Progenitor cell of endocrine pancreas (in vitro differentiated cells): ENCODE results near the gene PDCL3. TPM values are rescaled to one million over a fixed set of nuclear protein-coding genes. Genes with fewer than 3 reads are reported as not detected.

Source experiments
- DNase-seq: peaks from one replicate; pipeline ENCODE4 v3.0.0; 2021; ENCODE audit warnings: low spot score; ENCODE audit not compliant: unreplicated experiment
- H3K27ac Mint-ChIP-seq: 2 replicates; pipeline ENCODE4 v1.8.0; 2021; ENCODE audit warnings: mild to moderate bottlenecking, moderate library complexity, mixed read lengths
- H3K27me3 Mint-ChIP-seq: 2 replicates; pipeline ENCODE4 v1.8.0; 2021; ENCODE audit warnings: mixed read lengths
- H3K36me3 Mint-ChIP-seq: 2 replicates; pipeline ENCODE4 v1.8.0; 2022; ENCODE audit warnings: mixed read lengths; ENCODE audit not compliant: insufficient read depth
- H3K4me1 Mint-ChIP-seq: 2 replicates; pipeline ENCODE4 v1.8.0; 2021; ENCODE audit warnings: low read depth, mixed read lengths
- H3K4me3 Mint-ChIP-seq: 2 replicates; pipeline ENCODE4 v1.8.0; 2021; ENCODE audit warnings: low read depth, mild to moderate bottlenecking, moderate library complexity, mixed read lengths
- H3K9me3 Mint-ChIP-seq: 2 replicates; pipeline ENCODE4 v1.8.0; 2021; ENCODE audit warnings: low read depth, mixed read lengths
- CTCF ChIP-seq: fragments of 200-600 bp; sonication (generic); IDR thresholded peaks from one replicate; pipeline ENCODE4 v1.5.0; 2021; ENCODE audit warnings: antibody characterized with exemption, mild to moderate bottlenecking; ENCODE audit not compliant: unreplicated experiment
- total RNA-seq: library from RNA; stranded (reverse); gene quantifications from 2 replicates; pipeline ENCODE4 v1.2.1, GENCODE V29; 2021

Gene PDCL3
- total RNA-seq, 1 donor from 2014 or later = 36.8 TPM

- no peak for DNase-seq
- H3K4me1 Mint-ChIP-seq = no peaks in the 10 kb centered on the region
- TF ChIP-seq CTCF = no peak
- H3K36me3 Mint-ChIP-seq = no peaks in the 10 kb centered on the region
- no peak overlapping the region for H3K4me3 Mint-ChIP-seq
- no peak overlapping the region for H3K27ac Mint-ChIP-seq
- H3K9me3 Mint-ChIP-seq = no peaks in the 10 kb centered on the region
- peaks cover 45% of the 10 kb centered on the region for H3K27me3 Mint-ChIP-seq
Observed at GRCh38 chr2:100554798-100555407, 7.9 kb upstream of the PDCL3 start.

GRCh38 chr2:100556746-100557145, 6.0 kb upstream of the PDCL3 start:
- Mint-ChIP-seq H3K4me3 (no peak overlapping the region), H3K27ac (no peak overlapping the region), H3K36me3 (no peaks in the 10 kb centered on the region), H3K27me3 (peaks cover 39% of the 10 kb centered on the region), H3K9me3 (no peaks in the 10 kb centered on the region), H3K4me1 (no peaks in the 10 kb centered on the region)
- TF ChIP-seq CTCF = no peak
- no peak for DNase-seq

- Mint-ChIP-seq H3K9me3 (no peaks in the 10 kb centered on the region), H3K4me1 (peaks cover 6% of the 10 kb centered on the region), H3K36me3 (peaks cover 1% of the 10 kb centered on the region), H3K27me3 (peaks cover 21% of the 10 kb centered on the region), H3K27ac (peak overlapping the region; percentile 45), H3K4me3 (peak overlapping the region; percentile 10)
- no peak for DNase-seq
- no peak for TF ChIP-seq CTCF
Observed at GRCh38 chr2:100560216-100560830, 2.5 kb upstream of the PDCL3 start.

- Mint-ChIP-seq H3K27ac (peak overlapping the region; percentile 45), H3K36me3 (peaks cover 1% of the 10 kb centered on the region), H3K4me3 (peak overlapping the region; percentile 32), H3K9me3 (no peaks in the 10 kb centered on the region), H3K4me1 (peaks cover 6% of the 10 kb centered on the region), H3K27me3 (peaks cover 21% of the 10 kb centered on the region)
- DNase-seq = no peak
- TF ChIP-seq CTCF = no peak
Observed at GRCh38 chr2:100561191-100561590, 1.6 kb upstream of the PDCL3 start.

GRCh38 chr2:100563407-100564247, 834 bp downstream of the PDCL3 start:
- H3K4me1 Mint-ChIP-seq = peaks cover 6% of the 10 kb centered on the region
- H3K27me3 Mint-ChIP-seq = peaks cover 7% of the 10 kb centered on the region
- no peak for TF ChIP-seq CTCF
- H3K27ac Mint-ChIP-seq = peak overlapping the region; percentile 98
- H3K36me3 Mint-ChIP-seq = peaks cover 11% of the 10 kb centered on the region
- no peaks in the 10 kb centered on the region for H3K9me3 Mint-ChIP-seq
- DNase-seq = no peak
- peak overlapping the region; percentile 91 for H3K4me3 Mint-ChIP-seq
